ENCODE results near the gene EIF3F. TPM values are rescaled to one million over a fixed set of nuclear protein-coding genes. Genes with fewer than 3 reads are reported as not detected.

The EIF3F gene
- total RNA-seq, 1 donor from 2014 or later, result 327 TPM

GRCh38 chr11:7955191-7955590 is 31.9 kb upstream of the EIF3F start:
- H3K27ac Mint-ChIP-seq (ENCODE audit: unreplicated experiment), result no peak overlapping the region
- H3K4me3 Mint-ChIP-seq (ENCODE audit: unreplicated experiment), result no peak overlapping the region
- H3K4me1 Mint-ChIP-seq (ENCODE audit: unreplicated experiment), result no peaks in the 10 kb centered on the region
- peaks cover 3% of the 10 kb centered on the region for H3K9me3 Mint-ChIP-seq (ENCODE audit: unreplicated experiment)
- H3K27me3 Mint-ChIP-seq (ENCODE audit: unreplicated experiment), result peaks cover under 1% of the 10 kb centered on the region
- H3K36me3 Mint-ChIP-seq (ENCODE audit: unreplicated experiment), result no peaks in the 10 kb centered on the region
- no peak for DNase-seq (ENCODE audit: extremely low spot score, unreplicated experiment)
- TF ChIP-seq, protein P1, sequence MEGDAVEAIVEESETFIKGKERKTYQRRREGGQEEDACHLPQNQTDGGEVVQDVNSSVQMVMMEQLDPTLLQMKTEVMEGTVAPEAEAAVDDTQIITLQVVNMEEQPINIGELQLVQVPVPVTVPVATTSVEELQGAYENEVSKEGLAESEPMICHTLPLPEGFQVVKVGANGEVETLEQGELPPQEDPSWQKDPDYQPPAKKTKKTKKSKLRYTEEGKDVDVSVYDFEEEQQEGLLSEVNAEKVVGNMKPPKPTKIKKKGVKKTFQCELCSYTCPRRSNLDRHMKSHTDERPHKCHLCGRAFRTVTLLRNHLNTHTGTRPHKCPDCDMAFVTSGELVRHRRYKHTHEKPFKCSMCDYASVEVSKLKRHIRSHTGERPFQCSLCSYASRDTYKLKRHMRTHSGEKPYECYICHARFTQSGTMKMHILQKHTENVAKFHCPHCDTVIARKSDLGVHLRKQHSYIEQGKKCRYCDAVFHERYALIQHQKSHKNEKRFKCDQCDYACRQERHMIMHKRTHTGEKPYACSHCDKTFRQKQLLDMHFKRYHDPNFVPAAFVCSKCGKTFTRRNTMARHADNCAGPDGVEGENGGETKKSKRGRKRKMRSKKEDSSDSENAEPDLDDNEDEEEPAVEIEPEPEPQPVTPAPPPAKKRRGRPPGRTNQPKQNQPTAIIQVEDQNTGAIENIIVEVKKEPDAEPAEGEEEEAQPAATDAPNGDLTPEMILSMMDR (IDR thresholded peaks at IDR 0.05), result no peak

- no peak for DNase-seq (ENCODE audit: extremely low spot score, unreplicated experiment)
- Mint-ChIP-seq H3K36me3 (ENCODE audit: unreplicated experiment) (no peaks in the 10 kb centered on the region), H3K27me3 (ENCODE audit: unreplicated experiment) (no peaks in the 10 kb centered on the region), H3K9me3 (ENCODE audit: unreplicated experiment) (no peaks in the 10 kb centered on the region), H3K4me1 (ENCODE audit: unreplicated experiment) (peaks cover 44% of the 10 kb centered on the region), H3K4me3 (ENCODE audit: unreplicated experiment) (no peak overlapping the region), H3K27ac (ENCODE audit: unreplicated experiment) (peak overlapping the region; percentile 84)
- TF ChIP-seq, protein P1 (IDR thresholded peaks at IDR 0.05), result no peak
These were observed 22.9 kb upstream of the EIF3F start for GRCh38 chr11:7964261-7964660.

GRCh38 chr11:7964873-7965272 is 22.3 kb upstream of the EIF3F start:
- DNase-seq (ENCODE audit: extremely low spot score, unreplicated experiment), result no peak
- Mint-ChIP-seq H3K27me3 (ENCODE audit: unreplicated experiment) (no peaks in the 10 kb centered on the region), H3K4me3 (ENCODE audit: unreplicated experiment) (no peak overlapping the region), H3K36me3 (ENCODE audit: unreplicated experiment) (no peaks in the 10 kb centered on the region), H3K9me3 (ENCODE audit: unreplicated experiment) (no peaks in the 10 kb centered on the region), H3K27ac (ENCODE audit: unreplicated experiment) (peak overlapping the region; percentile 84), H3K4me1 (ENCODE audit: unreplicated experiment) (peaks cover 50% of the 10 kb centered on the region)
- TF ChIP-seq, protein P1 (IDR thresholded peaks at IDR 0.05), result no peak

DNA sequence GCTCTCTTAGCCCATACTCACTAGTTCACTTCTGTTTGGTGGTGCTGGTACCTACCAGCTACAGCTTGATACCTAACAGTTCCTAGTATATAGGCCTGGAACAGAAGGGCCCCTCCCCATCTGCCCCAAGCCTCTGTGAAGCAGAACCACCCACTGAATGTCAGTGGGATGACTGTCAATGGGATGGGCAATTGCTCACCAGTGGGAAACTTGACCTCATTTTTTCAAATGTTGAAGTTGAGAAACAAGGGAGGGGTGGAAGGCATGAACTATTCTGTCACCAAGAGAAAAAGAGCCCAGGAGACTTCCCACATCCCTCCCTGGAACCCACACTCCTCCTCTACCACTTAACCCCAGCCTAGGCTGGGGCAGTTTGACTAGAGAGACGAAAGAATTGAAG is 21.8 kb upstream of the EIF3F start, which contains the start of gene NLRP10:
NLRP10 (minus strand) TSS at position 62 of the 400 bp plus-strand sequence. CDS start 1,952 bp downstream, outside the sequence.
- H3K36me3 Mint-ChIP-seq (ENCODE audit: unreplicated experiment), result no peaks in the 10 kb centered on the region
- peaks cover 55% of the 10 kb centered on the region for H3K4me1 Mint-ChIP-seq (ENCODE audit: unreplicated experiment)
- TF ChIP-seq, protein P1 (IDR thresholded peaks at IDR 0.05), result no peak
- H3K9me3 Mint-ChIP-seq (ENCODE audit: unreplicated experiment), result no peaks in the 10 kb centered on the region
- H3K4me3 Mint-ChIP-seq (ENCODE audit: unreplicated experiment), result no peak within 1 kb of the TSS
- no peak for DNase-seq (ENCODE audit: extremely low spot score, unreplicated experiment)
- no peaks in the 10 kb centered on the region for H3K27me3 Mint-ChIP-seq (ENCODE audit: unreplicated experiment)
- H3K27ac Mint-ChIP-seq (ENCODE audit: unreplicated experiment), result peak within 1 kb of the TSS; percentile 84

- H3K27me3 Mint-ChIP-seq (ENCODE audit: unreplicated experiment), result no peaks in the 10 kb centered on the region
- H3K27ac Mint-ChIP-seq (ENCODE audit: unreplicated experiment), result no peak overlapping the region
- no peak overlapping the region for H3K4me3 Mint-ChIP-seq (ENCODE audit: unreplicated experiment)
- peaks cover 68% of the 10 kb centered on the region for H3K4me1 Mint-ChIP-seq (ENCODE audit: unreplicated experiment)
- no peaks in the 10 kb centered on the region for H3K36me3 Mint-ChIP-seq (ENCODE audit: unreplicated experiment)
- no peak for DNase-seq (ENCODE audit: extremely low spot score, unreplicated experiment)
- TF ChIP-seq, protein P1 (IDR thresholded peaks at IDR 0.05), result no peak
- no peaks in the 10 kb centered on the region for H3K9me3 Mint-ChIP-seq (ENCODE audit: unreplicated experiment)
These were observed 20.0 kb upstream of the EIF3F start for GRCh38 chr11:7967097-7967496.

Data from osteocyte (in vitro differentiated cells).